HG03460 (cell line): ENCODE measurements around the gene TBC1D22A.
"Not testable (repeated sequence)": the region's sequence is repeated elsewhere in the genome, so short reads cannot be mapped to it uniquely, and the experiment has no call there.

ENCODE experiments used
- ATAC-seq: cut with Tn5 transposase; IDR thresholded peaks from one replicate; pipeline ENCODE4 v1.9.1; 2021; ENCODE audit not compliant: unreplicated experiment

The TBC1D22A gene

DNA sequence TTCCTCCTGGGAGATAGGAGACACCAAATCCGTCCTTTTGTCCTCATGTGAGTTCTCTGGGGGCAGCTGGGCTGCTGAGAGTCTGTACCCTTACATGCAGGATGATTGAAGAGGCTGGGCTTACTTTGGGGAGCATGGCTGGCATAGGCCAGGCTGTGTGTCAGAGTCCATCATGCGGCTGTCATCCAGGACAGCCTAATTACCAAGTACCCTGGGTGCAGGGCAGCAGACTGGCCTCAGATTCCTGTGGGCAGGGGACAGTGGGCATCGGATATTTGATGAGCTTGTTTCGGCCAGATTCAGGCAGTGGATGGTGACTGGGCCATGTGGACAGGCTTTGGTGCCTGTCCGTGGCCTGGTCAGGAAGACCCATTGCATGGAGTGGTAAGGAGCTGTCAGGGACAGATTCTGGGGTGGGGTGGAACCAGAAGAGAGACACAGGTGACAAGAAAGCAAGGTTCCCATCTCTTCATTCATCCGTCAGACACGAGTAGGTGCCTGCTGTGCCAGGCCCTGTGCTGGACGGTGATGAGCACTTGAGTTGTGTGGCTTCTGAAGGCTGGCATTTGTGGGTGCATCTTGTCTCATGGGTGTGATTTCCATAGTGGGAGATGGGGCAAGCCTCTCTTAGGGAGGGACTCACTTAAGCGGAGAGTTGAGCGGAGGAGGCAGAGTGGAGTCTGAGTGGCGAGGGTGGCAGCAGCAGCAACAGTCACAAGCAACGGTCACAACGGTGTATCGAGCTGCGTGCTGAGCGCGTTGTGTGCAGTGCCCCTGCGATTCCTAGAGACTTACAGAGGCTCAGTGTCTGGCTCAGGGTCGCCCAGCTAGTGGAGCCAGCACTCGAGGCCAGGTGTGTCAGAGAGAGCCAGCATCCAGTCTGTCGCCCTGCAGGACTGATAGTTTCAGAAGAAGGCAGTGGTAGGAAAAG, 48.7 kb downstream of the TBC1D22A start:
- no peak for ATAC-seq

DNA sequence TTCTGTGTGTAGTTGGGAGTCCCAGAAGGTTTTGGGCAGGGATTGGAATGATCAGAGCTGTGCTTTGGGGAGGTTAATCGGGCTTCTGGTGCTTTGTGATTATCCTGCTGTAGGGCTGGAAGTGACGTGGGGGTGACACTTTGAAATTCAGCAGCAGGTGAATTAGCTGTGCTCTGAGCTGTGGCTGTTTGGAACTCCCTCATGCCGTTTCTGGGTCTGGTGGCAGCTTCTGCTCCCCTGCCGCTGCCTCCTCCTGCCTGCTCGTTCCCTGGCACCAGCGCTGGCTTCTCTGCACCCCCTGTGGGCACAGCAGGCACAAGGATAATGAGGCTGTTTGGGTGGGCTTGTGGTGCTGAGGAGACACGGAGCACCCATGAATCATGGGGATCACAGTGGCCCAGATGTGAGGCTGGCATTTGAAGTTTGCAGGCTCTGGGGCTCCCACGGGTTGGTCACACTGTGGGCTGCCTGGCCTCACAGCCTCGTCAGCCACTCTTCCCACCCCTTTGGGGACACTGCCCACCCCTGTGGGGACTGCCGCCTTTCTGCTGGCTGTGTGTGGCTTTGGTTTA, 49.7 kb downstream of the TBC1D22A start:
- no peak for ATAC-seq

DNA sequence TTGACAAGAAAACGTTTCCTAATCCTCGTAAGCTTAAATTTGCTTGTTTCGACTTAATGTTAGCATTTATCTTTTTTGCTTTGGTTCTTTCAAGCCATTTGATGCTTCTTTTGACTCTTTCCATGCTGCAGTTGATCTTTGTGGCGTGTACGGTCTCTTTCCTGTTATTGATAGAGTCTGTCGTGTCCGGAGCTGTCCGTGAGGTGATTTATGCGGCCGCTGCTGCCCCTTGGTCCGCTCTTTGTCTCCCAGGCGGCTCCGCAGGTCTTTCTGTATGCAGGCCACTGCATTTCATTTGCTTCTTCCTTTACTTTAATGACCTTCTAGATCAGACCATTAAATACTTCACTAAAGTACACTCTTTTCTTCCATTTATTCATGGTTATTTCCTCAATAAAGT, 50.3 kb downstream of the TBC1D22A start:
- no peak for ATAC-seq

DNA sequence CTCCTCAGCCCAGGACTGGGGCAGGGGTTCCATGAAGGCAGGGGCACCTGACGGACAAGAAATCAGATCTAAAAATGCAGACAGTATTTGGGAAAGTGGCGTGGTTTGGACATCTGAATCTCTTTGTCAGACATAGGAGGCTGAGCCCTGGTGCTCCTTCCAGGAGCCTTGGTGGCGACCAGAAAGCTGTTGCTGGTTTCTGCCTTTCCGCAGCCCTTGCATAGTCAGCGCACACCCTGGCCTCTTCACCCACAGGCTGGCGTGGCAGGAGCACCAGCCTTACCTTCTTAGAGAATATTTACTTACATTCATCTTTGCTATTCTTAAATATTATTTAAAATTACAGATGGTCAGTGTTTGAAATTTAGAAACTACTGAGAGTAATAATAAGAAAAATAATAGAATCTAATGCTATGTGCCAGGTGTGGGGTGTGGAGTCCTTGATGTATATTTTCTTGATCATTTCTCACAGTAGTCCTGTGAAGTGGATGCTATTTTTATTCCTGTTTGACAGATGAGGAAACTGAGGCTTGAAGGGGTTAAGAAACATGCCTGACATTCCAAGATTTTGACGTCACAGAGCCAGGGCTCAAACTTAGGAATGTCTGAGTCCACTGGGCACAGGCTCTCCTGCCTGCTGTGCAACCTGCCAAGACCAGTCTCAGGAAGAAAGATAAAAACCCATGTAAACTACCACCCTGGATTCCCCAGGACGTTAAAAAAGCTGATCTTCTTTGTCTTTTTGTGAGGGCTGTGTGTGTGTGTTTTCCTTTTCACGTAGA, 51.6 kb downstream of the TBC1D22A start:
- no peak for ATAC-seq

DNA sequence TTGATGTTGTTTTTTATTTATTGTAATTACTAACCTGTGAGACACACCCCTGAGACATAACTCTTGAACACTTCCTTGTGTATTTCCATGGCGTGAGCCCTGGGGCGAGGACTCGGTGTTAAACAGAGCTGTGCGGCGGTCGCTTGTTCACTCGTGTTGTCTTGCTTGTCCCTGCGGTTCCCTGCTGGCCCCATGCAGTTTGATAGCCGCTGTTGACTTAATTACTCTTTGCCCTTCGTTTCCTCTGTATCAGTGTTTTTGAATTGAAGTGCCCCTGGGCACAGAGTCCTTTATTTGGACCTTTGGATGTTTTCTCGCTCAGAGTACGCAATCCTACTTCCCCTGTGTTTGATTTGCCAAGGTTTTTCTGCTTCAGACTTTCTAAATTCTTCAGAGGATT, 52.7 kb downstream of the TBC1D22A start:
- no peak for ATAC-seq

DNA sequence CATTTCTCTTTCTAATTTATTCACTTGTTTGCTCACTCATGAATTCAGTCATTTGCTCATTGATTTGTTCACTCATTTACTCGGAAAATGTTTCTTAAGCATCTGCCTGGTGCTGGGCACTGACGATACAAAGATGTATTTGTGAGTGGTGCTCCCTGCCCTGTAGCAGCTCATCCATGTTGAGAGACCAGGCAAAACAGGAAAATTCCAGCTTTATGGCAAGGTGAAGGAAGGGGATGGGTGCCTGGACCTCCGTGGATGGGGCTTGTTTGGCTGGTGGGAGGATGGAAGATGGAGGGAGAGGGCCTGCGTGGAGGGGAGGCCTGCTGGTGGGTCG, 53.1 kb downstream of the TBC1D22A start:
- ATAC-seq, result no peak

DNA sequence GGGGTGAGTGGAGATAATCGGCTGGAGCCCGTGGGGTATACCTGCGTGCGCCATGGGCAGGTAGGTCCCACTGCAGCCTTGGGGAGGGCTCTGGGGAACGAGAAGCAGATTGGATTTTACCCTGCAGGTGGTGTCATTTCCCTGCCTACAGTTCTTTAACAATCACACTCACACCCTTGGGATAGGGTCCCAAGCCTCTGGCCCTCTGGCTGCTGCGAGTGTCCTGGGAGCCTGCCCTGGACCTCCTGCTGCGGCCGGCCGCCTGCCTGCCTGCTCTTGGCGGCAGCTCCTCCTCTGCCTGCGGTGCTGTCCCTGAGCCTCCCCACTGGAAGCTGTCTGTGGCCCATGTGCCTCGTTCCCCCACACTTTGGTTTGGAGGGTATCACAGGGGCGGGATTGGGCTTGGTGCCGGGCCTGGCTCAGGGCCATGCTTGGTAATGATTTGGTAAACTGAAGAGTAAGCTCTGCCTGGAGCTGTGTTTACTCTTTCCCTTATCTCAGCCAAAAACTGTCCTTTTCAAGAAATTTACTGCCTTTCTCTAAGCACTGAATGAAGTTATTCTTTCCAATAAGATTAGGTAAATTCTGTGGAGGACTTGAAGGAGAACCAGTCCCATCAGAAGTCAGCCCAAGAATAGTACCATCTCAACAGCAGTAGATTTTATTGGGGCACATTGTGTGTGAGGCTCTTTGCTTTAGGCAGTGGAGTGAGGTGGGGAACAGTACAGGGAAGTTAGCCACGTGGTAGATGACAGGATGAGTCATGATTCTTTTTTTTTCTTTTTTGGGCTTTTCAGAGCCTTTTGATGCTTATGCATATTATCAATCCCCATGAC, 53.7 kb downstream of the TBC1D22A start:
- ATAC-seq, result no peak

DNA sequence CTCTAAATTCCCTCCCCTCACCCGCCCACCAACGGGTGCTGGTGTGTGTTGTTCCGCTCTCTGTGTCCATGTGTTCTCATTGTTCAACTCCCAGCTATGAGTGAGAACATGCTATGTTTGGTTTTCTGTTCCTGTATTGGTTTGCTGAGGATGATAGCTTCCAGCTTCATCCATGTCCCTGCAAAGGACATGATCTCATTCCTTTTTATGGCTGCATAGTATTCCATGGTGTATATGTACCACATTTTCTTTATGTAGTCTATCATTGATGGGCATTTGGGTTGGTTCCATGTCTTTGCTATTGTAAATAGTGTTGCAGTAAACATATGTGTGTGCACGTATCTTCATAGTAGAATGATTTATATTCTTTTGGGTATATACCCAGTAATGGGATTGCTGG, 54.9 kb downstream of the TBC1D22A start:
- ATAC-seq, result not testable (repeated sequence)

DNA sequence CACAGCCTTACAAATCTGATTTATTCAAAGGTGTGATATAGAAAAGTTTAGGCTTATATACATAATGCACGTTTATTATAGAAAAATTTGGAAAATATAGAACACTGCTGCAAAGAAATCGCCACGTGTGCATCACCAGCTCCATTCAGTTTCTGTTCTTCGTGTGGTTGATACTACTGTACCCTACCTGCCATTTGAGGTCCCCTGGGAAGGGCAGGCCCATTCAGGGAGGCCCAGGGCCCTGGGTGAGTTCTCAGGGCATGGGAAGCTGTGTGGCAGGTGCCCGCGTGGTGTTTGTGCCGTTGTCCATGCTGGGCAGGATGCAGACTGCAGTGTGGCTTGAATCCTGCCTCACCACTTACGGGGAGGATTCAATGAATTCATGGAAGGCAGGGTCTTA, 60.8 kb downstream of the TBC1D22A start:
- ATAC-seq, result no peak

DNA sequence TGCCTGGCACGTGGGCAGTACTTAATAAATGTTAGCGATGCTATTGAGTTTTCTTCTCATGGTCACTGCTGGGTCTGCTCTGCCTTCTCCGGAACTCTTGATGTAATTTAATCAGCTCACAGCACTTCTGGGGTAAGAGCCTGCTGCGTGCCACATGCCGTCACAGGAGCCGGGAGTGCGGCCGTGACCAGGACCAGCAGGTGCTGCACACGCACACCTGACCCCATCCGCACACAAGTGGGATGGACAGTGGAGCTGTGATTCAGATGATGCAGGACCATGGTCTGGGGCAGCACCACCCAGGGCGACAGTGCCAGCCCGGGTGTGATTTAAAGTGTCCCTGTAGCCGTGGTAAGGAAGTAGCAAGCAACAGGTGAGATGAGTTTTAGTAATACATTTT, 61.2 kb downstream of the TBC1D22A start:
- ATAC-seq, result no peak

DNA sequence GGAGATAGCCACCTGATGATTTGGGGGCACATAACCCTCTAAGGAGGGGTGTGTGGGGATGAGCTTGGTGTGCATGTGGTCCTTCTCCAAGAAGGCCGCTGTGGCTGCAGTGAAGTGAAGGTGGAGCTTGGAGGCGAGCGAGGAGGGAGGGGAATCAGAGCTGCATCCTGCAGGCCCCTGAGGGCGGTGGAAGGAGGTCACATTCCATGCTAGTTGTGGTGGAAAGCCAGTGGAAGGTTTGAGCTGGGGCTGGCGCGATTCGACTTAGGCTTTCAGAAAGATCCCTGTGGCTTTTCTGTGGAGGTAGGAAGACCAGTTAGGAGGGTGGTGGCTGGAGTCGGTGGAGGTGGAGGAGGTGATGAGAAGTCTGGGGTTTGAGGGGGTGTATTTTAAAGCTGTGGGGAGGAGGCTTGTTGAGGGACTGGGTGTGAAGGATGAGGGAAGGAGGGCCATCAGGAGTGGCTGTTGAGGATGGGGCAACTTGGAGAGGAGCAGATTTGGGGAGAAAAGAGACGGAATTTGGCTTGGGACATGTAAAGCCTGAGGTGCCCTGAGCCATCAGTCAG, 62.0 kb downstream of the TBC1D22A start:
- no peak for ATAC-seq

DNA sequence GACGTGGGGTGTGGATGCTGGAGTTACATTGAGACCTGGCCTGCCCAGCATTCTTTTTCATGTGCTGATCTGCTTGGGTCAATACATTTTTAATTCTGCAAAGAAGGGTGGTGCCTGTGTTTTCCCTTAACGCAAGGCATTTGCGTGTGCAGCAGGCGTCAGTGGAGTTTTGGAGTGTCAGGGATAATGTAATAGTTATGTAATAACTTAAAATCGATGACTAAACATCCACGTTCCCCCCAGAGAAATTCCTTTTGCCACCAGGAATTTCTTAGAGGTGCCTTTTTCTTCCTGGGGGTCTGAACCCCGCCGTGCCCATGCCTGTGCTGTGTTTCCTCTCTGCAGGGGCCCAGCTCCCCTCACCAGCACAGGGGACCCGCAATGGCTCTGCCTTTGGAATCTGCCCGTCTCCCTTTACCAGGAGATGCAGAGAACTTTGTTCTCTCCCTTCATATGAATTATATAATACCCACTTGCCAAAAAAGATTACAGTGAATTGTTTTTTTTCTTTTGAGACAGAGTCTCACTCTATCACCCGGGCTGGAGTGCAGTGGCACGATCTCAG, 62.6 kb downstream of the TBC1D22A start:
- no peak for ATAC-seq

DNA sequence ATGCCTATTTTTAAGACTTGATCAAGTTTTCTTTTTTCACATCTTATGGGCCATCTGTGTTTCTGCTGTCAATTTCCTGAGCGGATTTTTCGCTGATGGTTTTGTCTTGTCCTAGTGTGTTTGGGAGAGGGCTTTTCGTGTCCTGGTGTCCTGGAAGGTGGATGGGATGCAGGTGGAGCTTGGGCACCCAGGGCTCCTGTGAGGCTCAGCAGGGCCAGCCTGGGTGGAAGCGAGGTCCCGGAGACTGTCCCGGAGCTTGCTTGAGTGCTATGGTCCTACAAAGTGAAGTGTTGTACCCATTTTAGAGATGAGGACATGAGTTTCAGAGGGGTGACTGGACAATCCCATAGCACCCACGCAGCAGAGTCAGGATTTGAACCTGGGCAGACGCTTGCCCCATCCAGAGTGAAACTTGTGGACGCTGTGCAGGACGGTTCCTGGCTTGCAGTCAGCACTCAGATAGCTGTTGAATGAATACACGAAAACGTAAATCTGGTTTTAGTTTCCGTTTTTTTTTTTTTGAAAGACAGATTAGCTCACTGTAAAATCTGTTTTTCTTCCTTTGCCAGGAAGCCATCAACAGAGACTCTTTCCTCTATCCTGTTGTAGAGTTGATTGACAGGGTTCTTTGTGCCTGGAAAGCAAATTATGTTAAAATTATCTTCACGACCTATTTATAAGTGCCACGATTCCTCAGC, 64.1 kb downstream of the TBC1D22A start:
- ATAC-seq, result no peak

DNA sequence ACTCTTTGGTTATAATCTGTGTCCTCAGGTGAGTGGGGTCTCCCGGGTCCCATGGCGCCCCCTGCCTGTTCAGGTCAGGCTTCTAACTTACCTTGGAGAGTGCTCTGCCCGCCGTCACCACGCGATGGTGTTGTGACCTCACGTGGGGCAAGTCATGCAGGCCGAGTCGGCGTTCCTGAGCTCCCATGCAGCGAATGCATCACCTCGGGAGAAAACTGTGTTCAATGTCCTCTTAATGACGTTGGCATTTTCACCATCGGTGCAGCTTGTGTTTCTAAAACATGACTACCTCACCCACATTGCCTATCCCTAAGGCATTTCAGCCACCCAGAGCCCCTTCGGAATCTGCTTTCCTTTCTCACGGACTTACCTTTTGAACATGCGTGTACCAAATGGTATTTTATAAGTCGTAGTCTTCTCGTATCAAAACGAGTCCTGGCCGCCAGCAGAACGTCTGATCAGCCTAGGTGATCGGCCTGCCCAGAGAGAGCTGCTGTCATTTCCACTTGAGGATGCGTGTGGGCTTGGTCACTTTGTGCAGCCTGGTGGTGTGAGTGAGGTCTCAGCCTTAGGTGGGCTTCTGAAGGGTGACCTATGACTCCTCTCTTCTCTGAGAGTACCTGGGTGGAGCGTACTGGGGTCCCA, 64.8 kb downstream of the TBC1D22A start:
- no peak for ATAC-seq

DNA sequence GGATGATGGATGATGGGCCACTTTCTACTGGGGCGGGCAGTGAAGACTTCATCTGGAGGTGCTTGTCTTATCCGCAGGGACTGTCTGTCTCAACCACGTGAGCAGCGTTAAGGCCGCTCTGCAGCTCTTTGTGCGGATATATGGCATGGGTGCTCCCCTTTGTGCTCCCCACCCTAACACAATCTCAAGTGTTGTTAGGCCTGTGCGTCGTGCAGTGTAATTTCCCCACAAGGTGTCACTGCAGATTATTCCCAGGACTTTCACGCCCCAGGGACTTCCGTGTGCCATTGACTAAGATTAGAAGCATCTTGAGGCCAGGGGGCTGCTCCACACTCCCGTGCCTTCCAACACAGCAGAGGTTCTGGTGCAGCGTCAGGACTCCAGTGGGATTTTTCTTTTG, 65.3 kb downstream of the TBC1D22A start:
- no peak for ATAC-seq

DNA sequence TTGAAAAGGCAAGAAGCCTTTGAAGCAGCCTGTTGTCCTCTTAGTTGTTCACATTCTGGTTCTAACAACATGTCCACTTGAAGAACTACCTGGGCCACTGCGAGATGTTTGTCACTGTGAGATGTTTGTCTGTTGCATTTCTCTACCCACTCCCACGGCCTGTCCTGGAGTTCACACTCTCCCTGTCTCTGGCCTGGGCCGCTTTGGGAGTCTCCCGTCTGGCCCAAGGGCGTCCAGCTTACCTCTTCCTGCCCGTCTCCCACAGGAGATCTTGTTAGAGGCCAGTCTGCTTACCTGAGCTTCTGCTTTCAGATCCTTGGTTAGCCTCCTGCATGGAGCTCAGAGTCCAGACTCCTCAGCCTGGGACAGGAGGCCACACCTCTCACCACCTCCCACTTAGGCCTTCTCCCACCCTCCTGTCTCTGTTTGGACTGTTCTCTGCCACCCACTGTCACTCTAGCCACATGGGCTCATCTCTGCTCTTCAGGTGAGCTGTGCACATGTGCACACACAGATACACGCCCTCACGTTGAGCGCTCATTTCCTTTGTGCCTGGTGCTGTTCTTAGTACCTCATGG, 66.0 kb downstream of the TBC1D22A start:
- no peak for ATAC-seq

DNA sequence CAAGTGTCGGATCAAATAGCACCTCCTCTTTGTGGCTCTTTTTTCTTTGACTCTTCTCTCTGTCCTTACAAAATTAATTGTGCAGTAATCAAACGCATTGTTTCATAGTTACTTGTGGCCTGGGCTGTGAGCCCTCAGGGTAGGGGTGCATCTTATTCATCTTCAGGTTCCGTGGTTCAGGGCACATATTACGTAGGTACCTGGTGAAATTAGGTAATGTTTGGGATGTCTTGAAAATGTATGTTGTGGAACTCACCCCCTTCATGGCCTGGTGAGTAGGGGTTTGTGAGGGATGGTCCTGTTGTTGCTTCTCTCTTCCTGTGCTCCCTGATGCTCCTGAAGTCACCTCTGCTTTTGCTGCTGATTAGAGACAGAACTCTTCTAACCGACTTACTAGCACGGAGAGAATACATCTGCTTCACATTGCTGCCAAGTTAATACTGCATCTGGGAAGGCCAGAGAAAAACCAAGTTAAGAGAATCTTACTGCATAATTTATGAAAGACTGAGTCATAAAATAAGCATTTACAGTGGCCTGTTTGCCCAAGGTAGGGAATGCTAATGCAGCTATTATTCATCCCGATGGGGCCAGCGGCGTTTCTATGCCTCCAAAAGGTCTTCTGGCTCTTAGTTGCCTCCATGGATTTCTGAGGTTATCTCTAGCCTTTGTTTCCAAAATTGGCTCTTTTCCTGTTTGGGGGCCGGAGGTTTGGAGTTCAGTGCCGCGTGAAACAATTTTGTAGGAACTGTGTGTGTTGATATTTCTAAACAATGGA, 66.9 kb downstream of the TBC1D22A start:
- ATAC-seq, result no peak
